Coronary artery (tissue), 2 donors: ENCODE results near the gene PLEKHF1.

Experiments
- DNase-seq: peaks from one replicate; pipeline ENCODE4 v3.0.0-alpha.2; 2017; ENCODE audit warnings: low spot score
- H3K27ac ChIP-seq, 2 donors: fragments of 200-600 bp; sonication (generic); one replicate each; pipeline ENCODE4 v1.5.1; 2016 to 2019
- H3K4me3 ChIP-seq: fragments of 200-600 bp; sonication (generic); 2 replicates; pipeline ENCODE4 v1.5.1; 2016; ENCODE audit warnings: mild to moderate bottlenecking, moderate library complexity
- TF ChIP-seq, protein P1 (sequence below): fragments of 200-600 bp; sonication (generic); IDR thresholded peaks from one replicate; pipeline ENCODE4 v1.5.1; 2019; ENCODE audit warnings: antibody characterized with exemption

Gene PLEKHF1

DNA sequence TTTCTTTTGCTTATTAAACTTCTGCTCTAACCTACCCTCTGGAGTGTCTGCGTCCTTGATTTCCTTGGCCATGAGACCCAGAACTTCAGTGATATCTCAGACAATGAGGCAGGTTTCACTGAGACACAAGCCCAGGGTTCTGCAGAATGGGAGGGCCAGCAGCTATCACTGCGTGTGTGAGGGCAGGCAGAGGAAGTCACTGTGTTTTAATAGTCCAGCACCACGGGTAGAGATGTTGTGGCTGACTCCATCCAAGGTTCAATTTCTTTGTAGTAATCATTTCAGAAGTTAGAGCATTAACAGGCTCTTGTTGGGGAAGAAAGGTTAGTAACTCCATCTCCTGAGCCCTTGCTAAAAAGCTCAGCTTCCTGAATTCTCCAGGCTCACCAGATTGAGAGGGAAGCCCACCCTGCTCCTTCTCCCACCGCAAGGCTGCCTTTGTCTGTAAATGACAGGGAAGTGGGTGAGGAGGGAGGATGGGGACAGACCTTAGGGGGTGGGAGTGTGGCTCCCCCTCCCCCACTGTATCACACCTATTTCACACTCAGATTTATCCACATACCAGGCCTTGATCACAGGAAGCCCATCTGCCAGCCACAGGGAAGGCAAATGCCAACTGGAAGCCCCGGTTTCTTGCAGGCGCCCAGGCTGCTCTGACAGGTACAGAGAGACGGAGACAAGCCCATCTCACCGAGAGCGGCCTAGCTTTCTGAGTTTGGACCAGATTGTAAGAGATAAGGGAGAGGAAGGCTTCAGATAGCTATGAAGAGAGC lies 47.7 kb downstream of the PLEKHF1 start:
- DNase-seq = no peak
- TF ChIP-seq, protein P1, sequence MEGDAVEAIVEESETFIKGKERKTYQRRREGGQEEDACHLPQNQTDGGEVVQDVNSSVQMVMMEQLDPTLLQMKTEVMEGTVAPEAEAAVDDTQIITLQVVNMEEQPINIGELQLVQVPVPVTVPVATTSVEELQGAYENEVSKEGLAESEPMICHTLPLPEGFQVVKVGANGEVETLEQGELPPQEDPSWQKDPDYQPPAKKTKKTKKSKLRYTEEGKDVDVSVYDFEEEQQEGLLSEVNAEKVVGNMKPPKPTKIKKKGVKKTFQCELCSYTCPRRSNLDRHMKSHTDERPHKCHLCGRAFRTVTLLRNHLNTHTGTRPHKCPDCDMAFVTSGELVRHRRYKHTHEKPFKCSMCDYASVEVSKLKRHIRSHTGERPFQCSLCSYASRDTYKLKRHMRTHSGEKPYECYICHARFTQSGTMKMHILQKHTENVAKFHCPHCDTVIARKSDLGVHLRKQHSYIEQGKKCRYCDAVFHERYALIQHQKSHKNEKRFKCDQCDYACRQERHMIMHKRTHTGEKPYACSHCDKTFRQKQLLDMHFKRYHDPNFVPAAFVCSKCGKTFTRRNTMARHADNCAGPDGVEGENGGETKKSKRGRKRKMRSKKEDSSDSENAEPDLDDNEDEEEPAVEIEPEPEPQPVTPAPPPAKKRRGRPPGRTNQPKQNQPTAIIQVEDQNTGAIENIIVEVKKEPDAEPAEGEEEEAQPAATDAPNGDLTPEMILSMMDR = no peak
- Histone ChIP-seq H3K4me3 (no peak overlapping the region), H3K27ac (no peak overlapping the region)

DNA sequence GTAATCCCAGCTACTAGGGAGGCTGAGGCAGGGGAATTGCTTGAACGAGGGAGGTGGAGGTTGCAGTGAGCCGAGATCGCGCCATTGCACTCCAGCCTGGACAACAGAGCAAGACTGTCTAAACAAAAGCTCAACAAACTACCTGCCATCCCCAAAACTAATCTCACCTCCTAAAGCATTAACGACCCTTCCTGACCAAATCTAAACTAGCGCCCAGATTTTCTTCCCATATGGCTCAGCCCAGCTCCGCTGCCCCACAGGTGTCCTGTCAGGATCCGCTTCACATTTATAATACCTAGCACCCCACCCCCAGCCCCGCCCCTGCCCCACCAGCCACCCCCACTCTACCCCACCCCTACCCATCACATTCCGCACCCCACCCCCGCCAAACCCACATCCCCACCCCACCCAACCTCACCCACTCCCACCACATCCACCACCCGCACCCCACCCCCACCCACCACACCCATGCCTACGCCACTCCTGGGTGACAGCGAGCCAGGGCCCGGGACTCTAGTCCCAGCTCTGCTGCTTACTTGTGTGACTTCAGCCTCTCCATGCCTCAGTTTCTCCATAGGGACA lies 49.2 kb downstream of the PLEKHF1 start:
- no peak for DNase-seq
- peak overlapping the region; percentile 85 to 96 for H3K27ac ChIP-seq
- TF ChIP-seq, protein P1 = no peak
- H3K4me3 ChIP-seq = peak overlapping the region; percentile 92

- no peak for DNase-seq
- TF ChIP-seq, protein P1 = no peak
- Histone ChIP-seq H3K4me3 (peak within 1 kb of the TSS; percentile 92), H3K27ac (peak within 1 kb of the TSS; percentile 85 to 96)
These were observed 49.9 kb downstream of the PLEKHF1 start, which contains the start of gene C19orf12 for GRCh38 chr19:29714953-29715700. Gene C19orf12 (minus strand): TSS chr19:29715261. CDS start chr19:29708413, 6,848 bp downstream.

DNA sequence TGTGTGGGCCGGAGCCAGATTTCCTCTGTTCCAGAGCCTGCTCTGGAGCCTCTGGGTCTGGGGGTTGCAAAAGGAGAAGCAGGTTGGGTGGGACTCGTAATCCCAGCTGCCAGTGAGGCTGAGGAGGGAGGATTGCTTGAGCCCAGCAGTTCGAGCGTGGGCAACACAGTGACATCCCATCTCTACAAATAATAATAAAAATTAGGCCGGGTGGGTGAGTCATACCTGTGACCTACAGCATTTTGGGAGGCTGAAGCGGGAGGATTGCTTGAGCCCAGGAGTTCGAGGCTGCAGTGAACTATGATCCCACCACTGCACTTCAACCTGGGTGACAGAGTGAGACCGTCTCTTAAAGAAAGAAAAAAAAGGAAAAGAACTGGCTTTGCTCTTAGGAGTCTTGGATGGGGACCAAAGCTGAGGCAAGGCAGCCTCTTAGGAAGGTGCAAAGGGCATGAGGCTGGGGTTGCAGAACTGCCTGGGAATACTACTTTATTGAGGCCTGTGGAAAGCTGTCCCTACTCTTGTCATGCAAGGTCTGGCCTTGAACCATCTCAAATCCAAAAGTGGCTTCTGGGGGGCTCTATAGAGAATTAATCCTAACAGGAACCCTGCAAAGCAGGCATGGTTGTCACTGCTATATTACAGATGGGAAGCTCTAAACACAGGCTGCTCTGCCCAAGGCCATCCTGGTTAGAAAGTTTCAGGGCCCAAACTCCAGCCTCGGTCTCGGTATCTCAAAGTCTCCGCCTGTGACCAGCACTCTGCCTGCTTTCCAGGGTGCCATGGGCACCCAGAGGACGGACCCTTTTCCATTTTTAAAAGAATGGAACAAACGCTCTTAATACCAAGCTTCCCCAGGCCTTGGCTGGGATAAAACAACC lies 50.7 kb downstream of the PLEKHF1 start:
- Histone ChIP-seq H3K4me3 (peak overlapping the region; percentile 92), H3K27ac (peak overlapping the region; percentile 85 to 96)
- no peak for DNase-seq
- TF ChIP-seq, protein P1 = no peak

DNA sequence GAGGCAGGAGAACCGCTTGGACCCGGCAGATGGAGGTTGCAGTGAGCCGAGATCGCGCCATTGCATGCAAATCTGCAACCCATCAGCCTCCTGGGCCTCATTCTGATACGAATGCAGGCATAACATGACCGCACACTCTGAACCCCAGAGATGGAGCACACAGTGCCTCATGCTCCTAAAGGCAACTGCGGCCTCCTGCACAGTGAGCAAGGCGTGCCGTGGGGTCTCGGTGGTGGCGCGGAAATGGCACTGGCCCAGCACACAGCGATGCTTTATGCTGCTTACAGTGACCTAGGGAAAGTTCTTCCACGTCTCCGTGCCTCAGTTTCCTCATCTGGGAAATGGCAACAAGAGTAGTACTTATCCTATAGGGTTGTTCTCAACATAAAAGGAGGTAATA lies 51.8 kb downstream of the PLEKHF1 start:
- Histone ChIP-seq H3K27ac (no peak overlapping the region), H3K4me3 (no peak overlapping the region)
- TF ChIP-seq, protein P1 = no peak
- DNase-seq = no peak

- Histone ChIP-seq H3K4me3 (peak overlapping the region; percentile 61), H3K27ac (no peak overlapping the region)
- DNase-seq = no peak
- TF ChIP-seq, protein P1 = no peak
These were observed 58.9 kb downstream of the PLEKHF1 start for GRCh38 chr19:29724102-29724641.
